ENCODE results near the gene GNE.

GNE gene

GRCh38 chr9:36207546-36208012, 50.7 kb downstream of the GNE start:
- Histone ChIP-seq H3K4me3 (ENCODE audit: low read length) (no peak overlapping the region), H3K9ac (ENCODE audit: low read length) (peak overlapping the region; percentile 56), H3K9me3 (ENCODE audit: control insufficient read depth, low read length) (no peaks in the 10 kb centered on the region), H3K36me3 (ENCODE audit: control insufficient read depth, insufficient read depth, low read length, severe bottlenecking) (peaks cover 98% of the 10 kb centered on the region), H3K27me3 (replicated peaks; ENCODE audit: control insufficient read depth, insufficient read depth, low read length) (no peaks in the 10 kb centered on the region), H3K4me1 (ENCODE audit: control insufficient read depth, insufficient read depth, low read length) (peaks cover 42% of the 10 kb centered on the region)
- DNase-seq (ENCODE audit: low read depth) = peak; percentile 53

- H3K4me3 ChIP-seq (ENCODE audit: low read length) = no peak overlapping the region
- no peaks in the 10 kb centered on the region for H3K27me3 ChIP-seq (replicated peaks; ENCODE audit: control insufficient read depth, insufficient read depth, low read length)
- no peaks in the 10 kb centered on the region for H3K9me3 ChIP-seq (ENCODE audit: control insufficient read depth, low read length)
- peaks cover 98% of the 10 kb centered on the region for H3K36me3 ChIP-seq (ENCODE audit: control insufficient read depth, insufficient read depth, low read length, severe bottlenecking)
- peak; percentile 40 for DNase-seq (ENCODE audit: low read depth)
- H3K4me1 ChIP-seq (ENCODE audit: control insufficient read depth, insufficient read depth, low read length) = peaks cover 40% of the 10 kb centered on the region
- H3K9ac ChIP-seq (ENCODE audit: low read length) = no peak overlapping the region
These were observed 51.2 kb downstream of the GNE start for GRCh38 chr9:36207016-36207415.

GRCh38 chr9:36204906-36205547, 53.2 kb downstream of the GNE start:
- H3K9me3 ChIP-seq (ENCODE audit: control insufficient read depth, low read length) = no peaks in the 10 kb centered on the region
- DNase-seq (ENCODE audit: low read depth) = no peak
- peaks cover 28% of the 10 kb centered on the region for H3K4me1 ChIP-seq (ENCODE audit: control insufficient read depth, insufficient read depth, low read length)
- no peak overlapping the region for H3K9ac ChIP-seq (ENCODE audit: low read length)
- no peaks in the 10 kb centered on the region for H3K27me3 ChIP-seq (replicated peaks; ENCODE audit: control insufficient read depth, insufficient read depth, low read length)
- peaks cover 98% of the 10 kb centered on the region for H3K36me3 ChIP-seq (ENCODE audit: control insufficient read depth, insufficient read depth, low read length, severe bottlenecking)
- H3K4me3 ChIP-seq (ENCODE audit: low read length) = no peak overlapping the region

- Histone ChIP-seq H3K4me1 (ENCODE audit: control insufficient read depth, insufficient read depth, low read length) (peaks cover 37% of the 10 kb centered on the region), H3K4me3 (ENCODE audit: low read length) (peak overlapping the region; percentile 52), H3K9me3 (ENCODE audit: control insufficient read depth, low read length) (no peaks in the 10 kb centered on the region), H3K9ac (ENCODE audit: low read length) (peak overlapping the region; percentile 0), H3K36me3 (ENCODE audit: control insufficient read depth, insufficient read depth, low read length, severe bottlenecking) (peaks cover 28% of the 10 kb centered on the region), H3K27me3 (replicated peaks; ENCODE audit: control insufficient read depth, insufficient read depth, low read length) (no peaks in the 10 kb centered on the region)
- DNase-seq (ENCODE audit: low read depth) = peak; percentile 19
These were observed 63.8 kb downstream of the GNE start for GRCh38 chr9:36194326-36195000.

- Histone ChIP-seq H3K36me3 (ENCODE audit: control insufficient read depth, insufficient read depth, low read length, severe bottlenecking) (peaks cover 15% of the 10 kb centered on the region), H3K9ac (ENCODE audit: low read length) (peak overlapping the region; percentile 34), H3K9me3 (ENCODE audit: control insufficient read depth, low read length) (no peaks in the 10 kb centered on the region), H3K4me1 (ENCODE audit: control insufficient read depth, insufficient read depth, low read length) (peaks cover 37% of the 10 kb centered on the region), H3K27me3 (replicated peaks; ENCODE audit: control insufficient read depth, insufficient read depth, low read length) (no peaks in the 10 kb centered on the region), H3K4me3 (ENCODE audit: low read length) (peak overlapping the region; percentile 91)
- DNase-seq (ENCODE audit: low read depth) = peak; percentile 22
These were observed 65.2 kb downstream of the GNE start for GRCh38 chr9:36193023-36193422.

GRCh38 chr9:36192196-36192595, 66.1 kb downstream of the GNE start:
- Histone ChIP-seq H3K9ac (ENCODE audit: low read length) (peak overlapping the region; percentile 97), H3K27me3 (replicated peaks; ENCODE audit: control insufficient read depth, insufficient read depth, low read length) (no peaks in the 10 kb centered on the region), H3K4me3 (ENCODE audit: low read length) (peak overlapping the region; percentile 91), H3K9me3 (ENCODE audit: control insufficient read depth, low read length) (no peaks in the 10 kb centered on the region), H3K4me1 (ENCODE audit: control insufficient read depth, insufficient read depth, low read length) (peaks cover 45% of the 10 kb centered on the region), H3K36me3 (ENCODE audit: control insufficient read depth, insufficient read depth, low read length, severe bottlenecking) (peaks cover 7% of the 10 kb centered on the region)
- peak; percentile 46 for DNase-seq (ENCODE audit: low read depth)

- Histone ChIP-seq H3K9ac (ENCODE audit: low read length) (peak overlapping the region; percentile 97), H3K9me3 (ENCODE audit: control insufficient read depth, low read length) (no peaks in the 10 kb centered on the region), H3K27me3 (replicated peaks; ENCODE audit: control insufficient read depth, insufficient read depth, low read length) (no peaks in the 10 kb centered on the region), H3K4me3 (ENCODE audit: low read length) (peak overlapping the region; percentile 91), H3K36me3 (ENCODE audit: control insufficient read depth, insufficient read depth, low read length, severe bottlenecking) (peaks cover 5% of the 10 kb centered on the region), H3K4me1 (ENCODE audit: control insufficient read depth, insufficient read depth, low read length) (peaks cover 46% of the 10 kb centered on the region)
- peak; percentile 46 for DNase-seq (ENCODE audit: low read depth)
These were observed 66.6 kb downstream of the GNE start for GRCh38 chr9:36191686-36192085.

- no peaks in the 10 kb centered on the region for H3K9me3 ChIP-seq (ENCODE audit: control insufficient read depth, low read length)
- H3K36me3 ChIP-seq (ENCODE audit: control insufficient read depth, insufficient read depth, low read length, severe bottlenecking) = peaks cover 5% of the 10 kb centered on the region
- H3K9ac ChIP-seq (ENCODE audit: low read length) = peak overlapping the region; percentile 97
- DNase-seq (ENCODE audit: low read depth) = peak; percentile 70
- H3K27me3 ChIP-seq (replicated peaks; ENCODE audit: control insufficient read depth, insufficient read depth, low read length) = no peaks in the 10 kb centered on the region
- peak overlapping the region; percentile 91 for H3K4me3 ChIP-seq (ENCODE audit: low read length)
- peaks cover 46% of the 10 kb centered on the region for H3K4me1 ChIP-seq (ENCODE audit: control insufficient read depth, insufficient read depth, low read length)
These were observed 67.0 kb downstream of the GNE start for GRCh38 chr9:36191290-36191645.

- DNase-seq (ENCODE audit: low read depth) = peak; percentile 99
- peaks cover 46% of the 10 kb centered on the region for H3K4me1 ChIP-seq (ENCODE audit: control insufficient read depth, insufficient read depth, low read length)
- H3K36me3 ChIP-seq (ENCODE audit: control insufficient read depth, insufficient read depth, low read length, severe bottlenecking) = peaks cover 5% of the 10 kb centered on the region
- H3K27me3 ChIP-seq (replicated peaks; ENCODE audit: control insufficient read depth, insufficient read depth, low read length) = no peaks in the 10 kb centered on the region
- peak within 1 kb of the TSS; percentile 91 for H3K4me3 ChIP-seq (ENCODE audit: low read length)
- peak within 1 kb of the TSS; percentile 97 for H3K9ac ChIP-seq (ENCODE audit: low read length)
- H3K9me3 ChIP-seq (ENCODE audit: control insufficient read depth, low read length) = no peaks in the 10 kb centered on the region
These were observed 67.6 kb downstream of the GNE start, which contains the start of gene CLTA for GRCh38 chr9:36190388-36191289. Gene CLTA, plus strand, starts transcription at chr9:36190921. Its CDS starts 136 bp downstream, at chr9:36191057.

GRCh38 chr9:36189976-36190375, 68.3 kb downstream of the GNE start:
- peaks cover 46% of the 10 kb centered on the region for H3K4me1 ChIP-seq (ENCODE audit: control insufficient read depth, insufficient read depth, low read length)
- no peaks in the 10 kb centered on the region for H3K36me3 ChIP-seq (ENCODE audit: control insufficient read depth, insufficient read depth, low read length, severe bottlenecking)
- no peaks in the 10 kb centered on the region for H3K9me3 ChIP-seq (ENCODE audit: control insufficient read depth, low read length)
- no peaks in the 10 kb centered on the region for H3K27me3 ChIP-seq (replicated peaks; ENCODE audit: control insufficient read depth, insufficient read depth, low read length)
- peak overlapping the region; percentile 91 for H3K4me3 ChIP-seq (ENCODE audit: low read length)
- peak overlapping the region; percentile 97 for H3K9ac ChIP-seq (ENCODE audit: low read length)
- peak; percentile 24 for DNase-seq (ENCODE audit: low read depth)

GRCh38 chr9:36188212-36188611, 70.0 kb downstream of the GNE start:
- Histone ChIP-seq H3K36me3 (ENCODE audit: control insufficient read depth, insufficient read depth, low read length, severe bottlenecking) (no peaks in the 10 kb centered on the region), H3K4me3 (ENCODE audit: low read length) (no peak overlapping the region), H3K9me3 (ENCODE audit: control insufficient read depth, low read length) (no peaks in the 10 kb centered on the region), H3K9ac (ENCODE audit: low read length) (no peak overlapping the region), H3K27me3 (replicated peaks; ENCODE audit: control insufficient read depth, insufficient read depth, low read length) (no peaks in the 10 kb centered on the region), H3K4me1 (ENCODE audit: control insufficient read depth, insufficient read depth, low read length) (peaks cover 30% of the 10 kb centered on the region)
- DNase-seq (ENCODE audit: low read depth) = no peak
